HG03439 (cell line): ENCODE data around the gene RUBCNL.
"Not testable (repeated sequence)": the region's sequence is repeated elsewhere in the genome, so short reads cannot be mapped to it uniquely, and the experiment has no call there.

ENCODE experiments used
- ATAC-seq: cut with Tn5 transposase; IDR thresholded peaks from one replicate; pipeline ENCODE4 v1.9.1; 2021; ENCODE audit warnings: mild to moderate bottlenecking, moderate library complexity; ENCODE audit not compliant: unreplicated experiment

The RUBCNL gene, protein sequence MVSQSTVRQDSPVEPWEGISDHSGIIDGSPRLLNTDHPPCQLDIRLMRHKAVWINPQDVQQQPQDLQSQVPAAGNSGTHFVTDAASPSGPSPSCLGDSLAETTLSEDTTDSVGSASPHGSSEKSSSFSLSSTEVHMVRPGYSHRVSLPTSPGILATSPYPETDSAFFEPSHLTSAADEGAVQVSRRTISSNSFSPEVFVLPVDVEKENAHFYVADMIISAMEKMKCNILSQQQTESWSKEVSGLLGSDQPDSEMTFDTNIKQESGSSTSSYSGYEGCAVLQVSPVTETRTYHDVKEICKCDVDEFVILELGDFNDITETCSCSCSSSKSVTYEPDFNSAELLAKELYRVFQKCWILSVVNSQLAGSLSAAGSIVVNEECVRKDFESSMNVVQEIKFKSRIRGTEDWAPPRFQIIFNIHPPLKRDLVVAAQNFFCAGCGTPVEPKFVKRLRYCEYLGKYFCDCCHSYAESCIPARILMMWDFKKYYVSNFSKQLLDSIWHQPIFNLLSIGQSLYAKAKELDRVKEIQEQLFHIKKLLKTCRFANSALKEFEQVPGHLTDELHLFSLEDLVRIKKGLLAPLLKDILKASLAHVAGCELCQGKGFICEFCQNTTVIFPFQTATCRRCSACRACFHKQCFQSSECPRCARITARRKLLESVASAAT

DNA sequence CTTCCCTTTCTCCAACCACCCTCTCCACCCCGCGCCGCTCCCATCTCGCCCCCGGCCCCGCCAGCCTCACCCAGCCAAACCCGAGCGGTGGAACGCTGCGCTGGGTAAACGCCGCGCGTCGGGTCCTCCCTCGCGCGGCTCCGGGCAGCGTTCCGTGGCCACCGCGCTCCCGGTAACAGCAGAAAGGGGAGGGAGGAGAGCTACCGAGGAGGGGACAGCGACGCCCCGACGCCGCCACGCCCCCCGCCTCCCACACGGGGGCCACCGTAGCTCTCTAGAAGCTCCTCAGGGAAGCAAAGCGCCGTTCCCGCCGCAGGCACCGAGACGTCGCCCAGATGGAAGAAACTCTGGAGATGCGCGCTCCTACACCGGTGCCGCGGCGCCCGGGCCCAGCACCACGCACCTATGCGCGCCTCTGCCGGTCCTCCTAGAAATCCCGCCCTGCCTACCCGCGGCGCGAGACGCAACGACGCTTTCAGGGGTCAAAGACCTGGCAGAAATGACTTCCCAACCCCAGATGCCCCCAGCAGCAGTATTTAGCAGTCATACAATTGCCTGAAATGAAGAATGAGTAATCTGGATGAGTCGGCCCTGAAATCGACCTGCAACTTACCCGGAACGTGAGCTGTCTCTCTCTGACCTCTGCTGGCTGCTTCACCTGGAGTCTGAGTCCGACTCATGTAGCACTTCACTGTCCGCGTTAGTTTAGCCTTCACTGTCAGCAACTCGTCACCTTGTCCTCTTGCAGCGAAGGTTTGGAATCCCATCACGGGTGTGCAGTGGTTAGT is at the start of gene RUBCNL:
Gene RUBCNL, minus strand, starts transcription at position 189 of the 788 bp plus-strand sequence. CDS start 14,777 bp downstream, outside the sequence.
- peak; percentile 41 for ATAC-seq

- ATAC-seq: not testable (repeated sequence)
These were observed 42.5 kb upstream of the RUBCNL start for GRCh38 chr13:46429558-46429957.

GRCh38 chr13:46405457-46405856 is 18.4 kb upstream of the RUBCNL start:
- no peak for ATAC-seq

DNA sequence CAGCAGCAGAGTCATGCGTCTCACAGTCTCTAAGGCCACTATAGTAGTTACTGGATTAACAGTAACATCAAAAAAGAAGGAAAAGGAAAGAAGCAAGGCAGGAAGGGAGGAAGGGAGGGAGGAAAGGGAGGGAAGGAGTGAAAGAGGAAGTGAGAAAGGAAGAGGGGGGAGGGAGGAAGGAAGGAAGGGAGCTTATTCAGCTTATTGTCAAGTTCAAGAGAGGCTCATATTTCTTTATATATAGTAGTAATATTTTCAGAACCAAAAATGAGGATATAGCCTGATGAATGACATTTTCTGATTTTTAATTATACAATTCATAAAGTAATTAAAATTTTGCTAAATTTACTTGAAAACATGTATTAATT is 17.7 kb upstream of the RUBCNL start:
- no peak for ATAC-seq

- ATAC-seq: no peak
These were observed 17.0 kb upstream of the RUBCNL start for GRCh38 chr13:46403851-46404732.

GRCh38 chr13:46402178-46402577 is 15.1 kb upstream of the RUBCNL start:
- ATAC-seq: no peak

GRCh38 chr13:46401432-46401831 is 14.4 kb upstream of the RUBCNL start:
- peak; percentile 53 for ATAC-seq

DNA sequence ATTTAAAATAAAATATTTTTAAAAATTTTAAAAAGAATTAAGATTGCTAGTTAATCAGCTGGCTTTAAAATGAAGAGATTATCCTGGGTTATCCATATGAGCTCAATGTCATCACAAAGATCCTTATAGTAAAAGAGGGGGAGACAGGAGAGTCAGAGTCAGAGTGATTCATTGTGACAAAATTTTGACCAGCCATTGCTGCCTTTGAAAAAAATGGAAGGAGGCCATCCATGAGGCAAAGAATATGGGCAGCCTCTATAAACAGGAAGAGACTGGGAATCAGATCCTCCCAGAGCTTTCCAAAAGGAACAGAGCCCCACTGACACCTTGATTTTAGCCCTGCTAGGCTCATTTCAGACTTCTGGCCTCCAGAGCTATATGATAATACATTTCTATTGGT is 9.3 kb upstream of the RUBCNL start:
- ATAC-seq: no peak

- ATAC-seq: no peak
These were observed 5.9 kb upstream of the RUBCNL start for GRCh38 chr13:46392967-46393366.

DNA sequence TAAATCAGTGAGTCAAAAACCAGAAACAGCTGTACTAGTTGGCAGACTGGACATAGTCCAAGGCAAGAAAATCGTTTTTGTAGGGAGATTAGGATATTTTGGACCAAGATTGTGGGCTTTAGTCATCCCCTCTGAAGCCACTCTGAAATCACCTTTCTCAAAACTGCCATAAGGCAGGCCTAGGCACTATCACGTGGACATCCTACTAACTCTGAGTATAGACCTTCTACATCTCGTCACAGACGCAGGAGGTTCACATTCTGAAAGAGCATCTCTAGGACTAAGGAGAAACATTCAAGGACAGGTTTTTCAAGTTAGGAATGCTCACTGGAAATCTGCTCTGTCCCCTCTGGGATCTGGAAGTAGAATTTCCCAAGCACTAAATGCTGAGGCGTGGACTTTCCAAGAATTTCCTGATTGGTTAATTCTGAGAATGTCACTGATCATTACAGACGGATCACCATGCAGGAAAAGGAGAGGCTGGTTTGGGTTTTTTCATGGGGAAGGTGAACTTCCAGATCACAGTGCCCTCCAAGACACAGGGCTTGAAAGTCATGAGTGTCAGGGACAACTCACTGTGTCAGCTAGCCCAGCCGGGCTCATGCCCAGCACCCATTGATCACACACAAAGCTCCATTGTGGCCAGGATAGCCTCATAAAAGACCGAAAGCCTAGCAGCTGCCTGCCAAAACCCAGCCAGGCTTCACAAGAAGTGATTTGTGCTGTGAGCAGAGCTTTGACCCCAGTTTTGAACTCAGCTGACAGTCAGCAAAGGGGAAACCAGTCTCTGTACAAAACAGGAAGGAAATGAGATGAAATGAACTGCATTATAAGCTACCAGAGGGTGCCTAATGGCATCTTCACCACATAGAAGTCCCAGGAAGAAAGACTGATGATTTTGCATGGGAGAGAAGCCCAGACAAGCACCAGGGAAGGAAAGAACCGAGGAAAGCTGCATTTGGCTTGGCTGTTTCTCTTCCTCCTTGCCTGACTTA is 2.7 kb upstream of the RUBCNL start:
- ATAC-seq: peak; percentile 32

GRCh38 chr13:46388846-46389245 is 1.8 kb upstream of the RUBCNL start:
- ATAC-seq: no peak

GRCh38 chr13:46388308-46388707 is 1.3 kb upstream of the RUBCNL start:
- ATAC-seq: no peak

GRCh38 chr13:46386392-46387063 is 524 bp downstream of the RUBCNL start:
- ATAC-seq: no peak

GRCh38 chr13:46385946-46386345 is 1.1 kb downstream of the RUBCNL start:
- no peak for ATAC-seq

DNA sequence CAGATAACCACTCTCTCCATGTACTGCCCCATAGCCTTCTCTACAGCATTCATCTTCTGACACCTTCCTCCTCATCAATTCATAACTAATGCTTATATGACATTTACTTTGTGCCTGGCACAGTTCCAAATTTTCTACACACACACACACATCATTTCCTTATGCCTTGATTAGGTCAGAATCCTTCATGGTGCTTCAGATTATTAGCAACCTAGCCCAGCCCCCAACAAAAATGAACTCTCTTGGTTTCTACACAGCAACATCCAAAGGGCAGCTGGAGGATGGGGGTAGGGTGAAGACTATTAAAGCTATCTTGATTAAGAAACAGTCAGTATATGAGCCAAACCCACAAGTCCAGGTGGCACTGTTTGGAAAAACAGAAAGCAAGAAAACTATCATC is 3.7 kb downstream of the RUBCNL start:
- no peak for ATAC-seq

GRCh38 chr13:46382224-46382623 is 4.8 kb downstream of the RUBCNL start:
- peak; percentile 34 for ATAC-seq

DNA sequence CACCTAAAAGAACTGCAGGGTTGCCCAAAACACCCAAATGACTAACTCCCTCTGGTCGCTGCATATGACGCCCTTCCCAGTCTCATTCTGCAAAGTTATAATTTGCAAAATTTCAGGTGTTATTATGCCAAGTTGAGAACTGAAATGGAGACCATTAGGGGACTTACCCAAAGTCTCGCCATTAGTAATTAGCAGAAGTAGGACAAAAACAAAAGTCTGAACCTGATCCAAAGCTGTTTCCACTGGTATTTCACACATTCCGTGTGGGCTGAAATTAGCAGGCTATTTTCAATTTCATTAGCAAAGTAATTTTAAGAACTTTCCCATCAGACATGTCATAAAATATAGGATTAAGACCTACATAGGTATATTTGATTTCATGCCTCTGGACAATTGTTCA is 6.8 kb downstream of the RUBCNL start:
- ATAC-seq: peak; percentile 31

- ATAC-seq: no peak
These were observed 7.4 kb downstream of the RUBCNL start for GRCh38 chr13:46379611-46380010.

GRCh38 chr13:46378411-46378810 is 8.6 kb downstream of the RUBCNL start:
- no peak for ATAC-seq
